Trophoblast cell (in vitro differentiated cells and primary cell): Measurements from ENCODE around the gene AKIRIN2.

Experiments
- DNase-seq, 2 donors: peaks; one replicate each; pipeline ENCODE4 v3.0.0-alpha.2; 2016
- H2AFZ ChIP-seq: 2 replicates; pipeline ENCODE4 v1.6.1; 2013; ENCODE audit warnings: low read length, moderate library complexity, mild to moderate bottlenecking; ENCODE audit not compliant: insufficient read depth, poor library complexity
- H2AK5ac ChIP-seq: 2 replicates; pipeline ENCODE4 v1.6.1; 2013; ENCODE audit warnings: mild to moderate bottlenecking, low read length
- H2BK120ac ChIP-seq: 2 replicates; pipeline ENCODE4 v1.6.1; 2013; ENCODE audit warnings: low read length, mild to moderate bottlenecking, moderate library complexity; ENCODE audit not compliant: insufficient read depth, poor library complexity
- H2BK12ac ChIP-seq: 2 replicates; pipeline ENCODE4 v1.6.1; 2013; ENCODE audit warnings: mild to moderate bottlenecking, low read length, moderate library complexity
- H2BK5ac ChIP-seq: 2 replicates; pipeline ENCODE4 v1.6.1; 2013; ENCODE audit warnings: low read length, low read depth, moderate library complexity, mild to moderate bottlenecking; ENCODE audit not compliant: poor library complexity
- H3K14ac ChIP-seq: 2 replicates; pipeline ENCODE4 v1.6.1; 2013; ENCODE audit warnings: mild to moderate bottlenecking, low read length
- H3K18ac ChIP-seq: 2 replicates; pipeline ENCODE4 v1.6.1; 2013; ENCODE audit warnings: mild to moderate bottlenecking, low read length
- H3K23ac ChIP-seq: 2 replicates; pipeline ENCODE4 v1.6.1; 2013; ENCODE audit warnings: low read length
- H3K27ac ChIP-seq: 2 replicates; pipeline ENCODE4 v1.5.1; 2013; ENCODE audit warnings: low read depth, mild to moderate bottlenecking, inconsistent platforms, low read length, moderate library complexity
- H3K27me3 ChIP-seq: 2 replicates; pipeline ENCODE4 v1.6.1; 2013; ENCODE audit warnings: inconsistent platforms, mild to moderate bottlenecking, low read length, moderate library complexity; ENCODE audit not compliant: insufficient read depth
- H3K36me3 ChIP-seq, 2 experiments: 1 replicate in 1 of 2; 2 replicates in 1 of 2; pipeline ENCODE4 v1.6.1; 2013; ENCODE audit warnings: low read length in 2 of 2, mild to moderate bottlenecking in 2 of 2, moderate library complexity in 1 of 2; ENCODE audit not compliant: insufficient read depth in 2 of 2, control insufficient read depth in 1 of 2
- H3K4ac ChIP-seq: 2 replicates; pipeline ENCODE4 v1.6.1; 2013; ENCODE audit warnings: low read depth, mild to moderate bottlenecking, low read length, moderate library complexity
- H3K4me1 ChIP-seq, 2 experiments: 1 replicate in 1 of 2; 2 replicates in 1 of 2; pipeline ENCODE4 v1.6.1; 2013; ENCODE audit warnings: low read length in 2 of 2, mild to moderate bottlenecking in 2 of 2, moderate library complexity in 1 of 2; ENCODE audit not compliant: insufficient read depth in 2 of 2, control insufficient read depth in 1 of 2
- H3K4me2 ChIP-seq: 2 replicates; pipeline ENCODE4 v1.6.1; 2013; ENCODE audit warnings: inconsistent platforms, mild to moderate bottlenecking, low read length, moderate library complexity
- H3K4me3 ChIP-seq: 2 replicates; pipeline ENCODE4 v1.5.1; 2013; ENCODE audit warnings: mild to moderate bottlenecking, low read depth, low read length, inconsistent platforms
- H3K79me1 ChIP-seq: one replicate; pipeline ENCODE4 v1.6.1; 2013; ENCODE audit warnings: low read length
- H3K79me2 ChIP-seq: 2 replicates; pipeline ENCODE4 v1.6.1; 2013; ENCODE audit warnings: low read length, mild to moderate bottlenecking; ENCODE audit not compliant: control insufficient read depth, insufficient read depth, poor library complexity
- H3K9ac ChIP-seq: 2 replicates; pipeline ENCODE4 v1.6.1; 2013; ENCODE audit warnings: mild to moderate bottlenecking, low read length
- H3K9me3 ChIP-seq: 2 replicates; pipeline ENCODE4 v1.6.1; 2013; ENCODE audit warnings: low read depth, mild to moderate bottlenecking, control low read depth, inconsistent platforms, low read length; ENCODE audit not compliant: insufficient read depth
- H4K12ac ChIP-seq: 2 replicates; pipeline ENCODE4 v1.6.1; 2013; ENCODE audit warnings: low read depth, mild to moderate bottlenecking, low read length, moderate library complexity
- H4K8ac ChIP-seq: 2 replicates; pipeline ENCODE4 v1.6.1; 2013; ENCODE audit warnings: low read depth, mild to moderate bottlenecking, low read length, moderate library complexity
- H4K91ac ChIP-seq: one replicate; pipeline ENCODE4 v1.6.1; 2013; ENCODE audit warnings: low read depth, mild to moderate bottlenecking, low read length, moderate library complexity
- WGBS: extraction: QIAGEN DNeasy Blood & Tissue Kit; methylation state at CpG from one replicate; pipeline ENCODE4 v1.1.7; 2013; ENCODE audit warnings: missing lambda C conversion rate; ENCODE audit not compliant: insufficient read length, insufficient coverage; ENCODE audit errors: extremely low coverage; 5-methylcytosine and 5-hydroxymethylcytosine counted together

AKIRIN2 gene

DNA sequence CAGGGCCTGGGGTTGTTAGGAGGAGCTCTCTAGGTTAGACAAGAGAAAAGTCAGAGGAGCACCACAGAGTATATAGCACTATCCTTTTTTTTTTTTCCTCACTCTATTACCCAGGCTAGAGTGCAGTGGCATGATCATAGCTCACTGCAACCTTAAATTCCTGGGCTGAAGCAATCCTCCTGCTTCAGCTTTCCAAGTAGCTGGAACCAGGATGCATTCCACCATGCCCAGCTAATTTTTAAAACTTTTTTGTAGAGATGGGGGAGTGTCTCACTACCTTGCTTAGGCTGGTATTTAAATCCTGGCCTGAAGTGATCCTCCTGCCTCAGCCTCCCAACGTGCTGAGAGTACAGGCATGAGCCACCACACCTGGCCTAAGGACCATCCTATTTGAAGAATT is 19.3 kb upstream of the AKIRIN2 start:
- peak; percentile 56 to 77 for DNase-seq
- Histone ChIP-seq H3K23ac (no peak overlapping the region), H3K9ac (no peak overlapping the region), H3K4me2 (no peak overlapping the region), H2BK5ac (no peak overlapping the region), H3K4ac (no peak overlapping the region), H3K14ac (no peak overlapping the region), H4K12ac (no peak overlapping the region), H3K4me1 (peaks cover 6 to 16% of the 10 kb centered on the region in 2 experiments), H2AFZ (no peak overlapping the region), H2AK5ac (no peak overlapping the region), H2BK12ac (no peak overlapping the region), H4K8ac (no peak overlapping the region), H3K79me2 (no peaks in the 10 kb centered on the region), H3K36me3 (no peaks in the 10 kb centered on the region), H4K91ac (no peak overlapping the region), H3K27ac (no peak overlapping the region), H3K18ac (no peak overlapping the region), H2BK120ac (no peak overlapping the region), H3K27me3 (no peaks in the 10 kb centered on the region), H3K4me3 (no peak overlapping the region), H3K79me1 (peaks cover 5% of the 10 kb centered on the region), H3K9me3 (no peaks in the 10 kb centered on the region)
- no CpG with 5 or more reads among the region's 1 CpG for WGBS

- DNase-seq = peak; percentile 57 to 78
- H3K4me2 ChIP-seq = no peak overlapping the region
- no peak overlapping the region for H3K18ac ChIP-seq
- H4K8ac ChIP-seq = no peak overlapping the region
- H3K4ac ChIP-seq = no peak overlapping the region
- no peak overlapping the region for H2AFZ ChIP-seq
- H3K79me1 ChIP-seq = peaks cover 5% of the 10 kb centered on the region
- H3K23ac ChIP-seq = no peak overlapping the region
- H2BK120ac ChIP-seq = no peak overlapping the region
- no peak overlapping the region for H3K27ac ChIP-seq
- no peak overlapping the region for H3K4me3 ChIP-seq
- peaks cover 6 to 16% of the 10 kb centered on the region in 2 experiments for H3K4me1 ChIP-seq
- H3K9ac ChIP-seq = no peak overlapping the region
- no peak overlapping the region for H2AK5ac ChIP-seq
- no peak overlapping the region for H3K14ac ChIP-seq
- WGBS = no CpG with 5 or more reads among the region's 9 CpGs
- no peaks in the 10 kb centered on the region for H3K36me3 ChIP-seq
- no peak overlapping the region for H2BK12ac ChIP-seq
- H2BK5ac ChIP-seq = no peak overlapping the region
- H4K12ac ChIP-seq = no peak overlapping the region
- H4K91ac ChIP-seq = no peak overlapping the region
- H3K79me2 ChIP-seq = no peaks in the 10 kb centered on the region
- no peaks in the 10 kb centered on the region for H3K27me3 ChIP-seq
- H3K9me3 ChIP-seq = no peaks in the 10 kb centered on the region
These were observed 16.8 kb upstream of the AKIRIN2 start for GRCh38 chr6:87718662-87719433.

- H3K79me2 ChIP-seq = no peaks in the 10 kb centered on the region
- H3K36me3 ChIP-seq = no peaks in the 10 kb centered on the region
- H3K4ac ChIP-seq = no peak overlapping the region
- no peak overlapping the region for H4K91ac ChIP-seq
- no peak for DNase-seq
- no peak overlapping the region for H3K9ac ChIP-seq
- H3K79me1 ChIP-seq = no peaks in the 10 kb centered on the region
- no peak overlapping the region for H3K14ac ChIP-seq
- H3K23ac ChIP-seq = no peak overlapping the region
- no CpG with 5 or more reads among the region's 4 CpGs for WGBS
- H2AFZ ChIP-seq = no peak overlapping the region
- no peak overlapping the region for H3K27ac ChIP-seq
- no peak overlapping the region for H2BK5ac ChIP-seq
- H3K9me3 ChIP-seq = no peaks in the 10 kb centered on the region
- H3K27me3 ChIP-seq = no peaks in the 10 kb centered on the region
- H4K8ac ChIP-seq = no peak overlapping the region
- no peak overlapping the region for H3K18ac ChIP-seq
- no peak overlapping the region for H4K12ac ChIP-seq
- H2BK120ac ChIP-seq = no peak overlapping the region
- peaks cover 0 to 11% of the 10 kb centered on the region in 2 experiments for H3K4me1 ChIP-seq
- H2BK12ac ChIP-seq = no peak overlapping the region
- no peak overlapping the region for H3K4me3 ChIP-seq
- no peak overlapping the region for H2AK5ac ChIP-seq
- H3K4me2 ChIP-seq = no peak overlapping the region
These were observed 15.0 kb upstream of the AKIRIN2 start for GRCh38 chr6:87716928-87717614.

GRCh38 chr6:87714093-87714842 is 12.2 kb upstream of the AKIRIN2 start:
- H2BK5ac ChIP-seq = no peak overlapping the region
- peak in 1 of 2 donors; percentile 62 for DNase-seq
- H4K8ac ChIP-seq = no peak overlapping the region
- H3K18ac ChIP-seq = no peak overlapping the region
- H3K79me1 ChIP-seq = no peaks in the 10 kb centered on the region
- no peaks in the 10 kb centered on the region for H3K79me2 ChIP-seq
- H4K12ac ChIP-seq = no peak overlapping the region
- H2BK12ac ChIP-seq = no peak overlapping the region
- no peak overlapping the region for H4K91ac ChIP-seq
- no peak overlapping the region for H3K4ac ChIP-seq
- H3K14ac ChIP-seq = no peak overlapping the region
- peaks cover 0 to 11% of the 10 kb centered on the region in 2 experiments for H3K4me1 ChIP-seq
- H2AFZ ChIP-seq = no peak overlapping the region
- no peak overlapping the region for H3K23ac ChIP-seq
- no peaks in the 10 kb centered on the region for H3K36me3 ChIP-seq
- H2AK5ac ChIP-seq = no peak overlapping the region
- H2BK120ac ChIP-seq = no peak overlapping the region
- no peak overlapping the region for H3K9ac ChIP-seq
- H3K9me3 ChIP-seq = no peaks in the 10 kb centered on the region
- no peaks in the 10 kb centered on the region for H3K27me3 ChIP-seq
- WGBS = no CpG with 5 or more reads among the region's 2 CpGs
- no peak overlapping the region for H3K4me2 ChIP-seq
- no peak overlapping the region for H3K4me3 ChIP-seq
- no peak overlapping the region for H3K27ac ChIP-seq
